H1 (cell line): ENCODE results near the gene VSTM4. TPM values are rescaled to one million over a fixed set of nuclear protein-coding genes. Genes with fewer than 3 reads are reported as not detected.

ENCODE experiments used
- CTCF ChIA-PET: fragments of 300-600 bp; sonication (Branson Sonifier 250); formaldehyde crosslinking; loops from one replicate; lab custom pipeline; 2021; ENCODE audit not compliant: partially characterized antibody; lab: Charles Lee
- POLR2A ChIA-PET: fragments of 300-600 bp; sonication (Branson Sonifier 250); formaldehyde crosslinking; loops from one replicate; lab custom pipeline; 2021; ENCODE audit warnings: inconsistent platforms; ENCODE audit not compliant: partially characterized antibody; lab: Charles Lee
- DNase-seq, 2 experiments: peaks; one replicate each; pipeline versions ENCODE4 v3.0.0 to v3.0.0-alpha.2; 2010 to 2022; ENCODE audit warnings: low spot score in 2 of 2, low read depth in 1 of 2, mixed read lengths in 1 of 2
- FAIRE-seq: peaks from 2 replicates; lab custom pipeline; 2011; peaks lifted over from hg19 to GRCh38; lab: Jason Lieb, UNC
- H2AFZ ChIP-seq: 2 replicates; pipeline ENCODE4 v1.8.1; 2012; ENCODE audit warnings: low read length, inconsistent platforms
- H2AK5ac ChIP-seq: 2 replicates; pipeline ENCODE4 v1.6.1; 2013; ENCODE audit warnings: low read depth, low read length
- H2BK120ac ChIP-seq: replicated peaks from 2 replicates; pipeline ENCODE3; 2013; ENCODE audit warnings: low read depth, low read length, inconsistent platforms
- H2BK12ac ChIP-seq: 2 replicates; pipeline ENCODE4 v1.6.1; 2013; ENCODE audit warnings: low read depth, low read length
- H2BK15ac ChIP-seq: 2 replicates; pipeline ENCODE4 v1.6.1; 2013; ENCODE audit warnings: low read length
- H2BK20ac ChIP-seq: 2 replicates; pipeline ENCODE4 v1.6.1; 2013; ENCODE audit warnings: low read length
- H2BK5ac ChIP-seq: 2 replicates; pipeline ENCODE4 v1.6.1; 2013; ENCODE audit warnings: low read depth, low read length
- H3K14ac ChIP-seq: 2 replicates; pipeline ENCODE4 v1.6.1; 2013; ENCODE audit warnings: inconsistent platforms; ENCODE audit not compliant: insufficient read length
- H3K18ac ChIP-seq: 2 replicates; pipeline ENCODE4 v1.6.1; 2013; ENCODE audit warnings: low read length; ENCODE audit errors: extremely low read depth
- H3K23ac ChIP-seq: 2 replicates; pipeline ENCODE4 v1.6.1; 2013; ENCODE audit warnings: inconsistent platforms; ENCODE audit not compliant: insufficient read length
- H3K23me2 ChIP-seq: 2 replicates; pipeline ENCODE4 v1.6.1; 2013; ENCODE audit warnings: low read depth, low read length
- H3K27ac ChIP-seq: 2 replicates; pipeline ENCODE4 v1.6.1; 2011; ENCODE audit warnings: low read depth, low read length, inconsistent platforms
- H3K27me3 ChIP-seq, 4 experiments: replicated peaks in 1 of 4; 1 replicate in 1 of 4; 2 replicates in 3 of 4; pipeline versions ENCODE4 v1.6.1 to v1.8.1; 2011 to 2013; ENCODE audit warnings: low read length in 3 of 4, mild to moderate bottlenecking in 3 of 4, inconsistent platforms in 2 of 4, mixed read lengths in 2 of 4, moderate library complexity in 1 of 4; ENCODE audit not compliant: control insufficient read depth in 3 of 4, insufficient read depth in 3 of 4; ENCODE audit errors: extremely low read depth in 1 of 4
- H3K36me3 ChIP-seq, 4 experiments: 2 replicates each; pipeline versions ENCODE4 v1.6.1 to v1.8.1; 2011 to 2013; ENCODE audit warnings: mild to moderate bottlenecking in 4 of 4, low read length in 3 of 4, moderate library complexity in 2 of 4, control low read depth in 1 of 4, inconsistent platforms in 1 of 4; ENCODE audit not compliant: insufficient read depth in 4 of 4, control insufficient read depth in 2 of 4
- H3K4ac ChIP-seq: replicated peaks from 2 replicates; pipeline ENCODE3; 2013; ENCODE audit warnings: low read length, low read depth, mixed read lengths, inconsistent platforms; ENCODE audit not compliant: insufficient read length
- H3K4me1 ChIP-seq, 4 experiments: replicated peaks in 1 of 4; 1 replicate in 1 of 4; 2 replicates in 3 of 4; pipeline versions ENCODE4 v1.6.1 to v1.8.1; 2011 to 2013; ENCODE audit warnings: low read length in 3 of 4, inconsistent platforms in 2 of 4, mixed read lengths in 1 of 4; ENCODE audit not compliant: insufficient read depth in 4 of 4, control insufficient read depth in 3 of 4
- H3K4me2 ChIP-seq, 2 experiments: 2 replicates each; pipeline versions ENCODE4 v1.6.1 to v1.8.1; 2011 to 2013; ENCODE audit warnings: low read depth in 2 of 2, low read length in 2 of 2, control low read depth in 1 of 2, inconsistent platforms in 1 of 2, mild to moderate bottlenecking in 1 of 2; ENCODE audit not compliant: insufficient read depth in 1 of 2
- H3K4me3 ChIP-seq, 4 experiments: fragments of 200-600, 300-600 bp in 1 of 4; sonication (generic), shearing (Covaris generic), sonication (Bioruptor Twin) in 1 of 4; 2 replicates each; pipeline versions ENCODE4 v1.5.1 to v1.8.1; 2011 to 2016; ENCODE audit warnings: low read length in 4 of 4, low read depth in 3 of 4, control low read depth in 2 of 4, inconsistent platforms in 2 of 4, mild to moderate bottlenecking in 2 of 4, mixed read lengths in 1 of 4, moderate library complexity in 1 of 4; ENCODE audit not compliant: insufficient read depth in 2 of 4; ENCODE audit errors: extremely low read depth in 1 of 4
- H3K56ac ChIP-seq: replicated peaks from 2 replicates; pipeline ENCODE3; 2013; ENCODE audit warnings: low read depth, mild to moderate bottlenecking, mixed read lengths, low read length, inconsistent platforms; ENCODE audit not compliant: insufficient read length
- H3K79me1 ChIP-seq: 2 replicates; pipeline ENCODE4 v1.6.1; 2013; ENCODE audit warnings: low read depth, low read length, control low read depth
- H3K79me2 ChIP-seq, 2 experiments: 2 replicates each; pipeline versions ENCODE4 v1.6.1 to v1.8.1; 2012 to 2013; ENCODE audit warnings: low read length in 2 of 2, mild to moderate bottlenecking in 2 of 2, inconsistent platforms in 1 of 2; ENCODE audit not compliant: insufficient read depth in 2 of 2, control insufficient read depth in 1 of 2
- H3K9ac ChIP-seq, 4 experiments: replicated peaks in 1 of 4; 1 replicate in 1 of 4; 2 replicates in 3 of 4; pipeline versions ENCODE4 v1.6.1 to v1.8.1; 2011 to 2013; ENCODE audit warnings: low read depth in 3 of 4, low read length in 3 of 4, control low read depth in 2 of 4, mild to moderate bottlenecking in 2 of 4, moderate library complexity in 2 of 4, inconsistent platforms in 1 of 4; ENCODE audit errors: extremely low read depth in 1 of 4
- H3K9me3 ChIP-seq, 2 experiments: 2 replicates each; pipeline versions ENCODE4 v1.6.1 to v1.8.1; 2012 to 2013; ENCODE audit warnings: mild to moderate bottlenecking in 2 of 2, moderate library complexity in 2 of 2, control low read depth in 1 of 2, inconsistent platforms in 1 of 2, low read depth in 1 of 2, low read length in 1 of 2, mixed read lengths in 1 of 2; ENCODE audit not compliant: insufficient read depth in 2 of 2
- H4K20me1 ChIP-seq, 2 experiments: replicated peaks in 1 of 2; 2 replicates each; pipeline versions ENCODE3 to v1.8.1; 2011 to 2013; ENCODE audit warnings: inconsistent platforms in 2 of 2, low read length in 2 of 2, mild to moderate bottlenecking in 1 of 2; ENCODE audit not compliant: insufficient read depth in 2 of 2, control insufficient read depth in 1 of 2
- H4K5ac ChIP-seq: 2 replicates; pipeline ENCODE4 v1.6.1; 2013; ENCODE audit warnings: low read length, low read depth, mixed read lengths, inconsistent platforms; ENCODE audit not compliant: insufficient read length
- H4K8ac ChIP-seq: 2 replicates; pipeline ENCODE4 v1.8.0; 2013; ENCODE audit warnings: mild to moderate bottlenecking, moderate library complexity, low read length, inconsistent platforms; ENCODE audit not compliant: insufficient read depth; ENCODE audit errors: extremely low read depth
- H4K91ac ChIP-seq: replicated peaks from 2 replicates; pipeline ENCODE3; 2013; ENCODE audit warnings: low read length, mixed read lengths, inconsistent platforms; ENCODE audit not compliant: insufficient read length
- CBX5 ChIP-seq: fragments of 300-800, 300-1000 bp; sonication (generic); IDR thresholded peaks from 2 replicates; pipeline ENCODE4 v1.7.1; 2016; ENCODE audit warnings: antibody characterized with exemption, low read length, low read depth
- CHD2 ChIP-seq: IDR thresholded peaks from 2 replicates; pipeline ENCODE4 v1.6.1; 2012; ENCODE audit warnings: low read length, improper control_type of control experiment
- EGR1 ChIP-seq: IDR thresholded peaks from 2 replicates; pipeline ENCODE4 v1.6.1; 2011; ENCODE audit warnings: low read depth, low read length, borderline replicate concordance
- JUN ChIP-seq: IDR thresholded peaks from 2 replicates; pipeline ENCODE4 v1.6.1; 2011; ENCODE audit warnings: low read depth, mild to moderate bottlenecking, improper control_type of control experiment, low read length
- JUND ChIP-seq: IDR thresholded peaks from 2 replicates; pipeline ENCODE4 v1.6.1; 2011; ENCODE audit warnings: mild to moderate bottlenecking, improper control_type of control experiment, low read length
- KDM4A ChIP-seq: IDR thresholded peaks from one replicate; pipeline ENCODE4 v1.7.1; 2012; ENCODE audit warnings: low read depth, mild to moderate bottlenecking, moderate library complexity, low read length, inconsistent platforms; ENCODE audit not compliant: severe bottlenecking
- KDM5A ChIP-seq: fragments of 200-600 bp; IDR thresholded peaks from 2 replicates; pipeline ENCODE4 v1.7.1; 2012; ENCODE audit warnings: mild to moderate bottlenecking, low read length, inconsistent platforms, mixed read lengths
- NRF1 ChIP-seq: IDR thresholded peaks from 2 replicates; pipeline ENCODE4 v1.6.1; 2011; ENCODE audit warnings: mild to moderate bottlenecking, low read depth, low read length, improper control_type of control experiment
- POLR2AphosphoS5 ChIP-seq: IDR thresholded peaks from 2 replicates; pipeline ENCODE4 v1.6.1; 2011; ENCODE audit warnings: low read depth, low read length
- RAD21 ChIP-seq, 2 experiments: IDR thresholded peaks in 1 of 2; conservative IDR thresholded peaks in 1 of 2; 2 replicates each; pipeline ENCODE4 v1.6.1; 2011; ENCODE audit warnings: low read depth in 2 of 2, low read length in 2 of 2, improper control_type of control experiment in 1 of 2, inconsistent platforms in 1 of 2, mild to moderate bottlenecking in 1 of 2, moderate library complexity in 1 of 2
- USF2 ChIP-seq: IDR thresholded peaks from 2 replicates; pipeline ENCODE4 v1.6.1; 2011; ENCODE audit warnings: low read length, improper control_type of control experiment
- ZNF274 ChIP-seq: IDR thresholded peaks from 2 replicates; pipeline ENCODE4 v1.7.0; 2012; ENCODE audit warnings: low read length, borderline replicate concordance; ENCODE audit errors: extremely low read depth
- WGBS, 2 experiments: shearing (Covaris generic) in 1 of 2; methylation state at CpG; one replicate each; pipeline versions ENCODE4 v1.1.6 to v1.1.7; 2013 to 2015; ENCODE audit warnings: low lambda C conversion rate in 2 of 2, mixed read lengths in 2 of 2, inconsistent platforms in 1 of 2, low coverage in 1 of 2, missing lambda C conversion rate in 1 of 2; ENCODE audit not compliant: insufficient replicate concordance in 2 of 2, insufficient coverage in 1 of 2, insufficient read length in 1 of 2; ENCODE audit errors: extremely low coverage in 1 of 2, missing lambda C conversion rate in 1 of 2; 5-methylcytosine and 5-hydroxymethylcytosine counted together
- polyA plus RNA-seq, 7 experiments: library from polyadenylated mRNA; depleted of rRNA in 3 of 7; stranded (reverse) in 5 of 7; unstranded in 2 of 7; fragments of >200 nt in 5 of 7; fragments of 200-250 nt in 2 of 7; gene quantifications; 1 replicate in 5 of 7; 2 replicates in 1 of 7; 4 replicates in 1 of 7; pipeline versions ENCODE4 v1.2.1 to v1.2.3, GENCODE V29; 2011 to 2013; ENCODE audit warnings: missing spikeins in 2 of 7, mixed read lengths in 2 of 7
- total RNA-seq: library from RNA; stranded (reverse); fragmentation: NEBNext Ultra II Directional; extraction: Animal tissue kit (Norgen Biotek cat#: 25700); gene quantifications from 2 replicates; pipeline ENCODE4 v1.2.1, GENCODE V29; 2021

VSTM4 gene
- total and polyA plus RNA-seq, 2 of the 8 experiments (the other 6 are each of a cell fraction or from before 2014, with no cell fraction given) = 0.48 to 0.73 TPM

GRCh38 chr10:48985621-48986158 is 129.6 kb downstream of the VSTM4 start:
- no peak overlapping the region for H3K9ac ChIP-seq
- TF ChIP-seq RAD21 (IDR thresholded peaks at IDR 0.05 in 1 of 2, conservative IDR thresholded peaks at IDR 0.05 in 1 of 2; ENCODE audit: low read depth in 2 of 2, low read length in 2 of 2) = no peak
- no peak for TF ChIP-seq KDM4A
- TF ChIP-seq CHD2 = no peak
- TF ChIP-seq POLR2AphosphoS5 = no peak
- TF ChIP-seq JUND = no peak
- TF ChIP-seq ZNF274 = no peak
- no peak for TF ChIP-seq JUN
- TF ChIP-seq CBX5 = no peak
- TF ChIP-seq USF2 = no peak
- TF ChIP-seq NRF1 = no peak
- no peak for TF ChIP-seq EGR1
- TF ChIP-seq KDM5A = no peak

More at GRCh38 chr10:48985621-48986158, 129.6 kb downstream of the VSTM4 start:
- H3K56ac ChIP-seq = no peak overlapping the region
- H4K8ac ChIP-seq = no peak overlapping the region
- H3K18ac ChIP-seq = no peak overlapping the region
- no peak overlapping the region for H3K14ac ChIP-seq
- no peak overlapping the region for H2BK120ac ChIP-seq
- no peak overlapping the region for H2AK5ac ChIP-seq
- H3K23ac ChIP-seq = no peak overlapping the region
- no peak overlapping the region for H3K4ac ChIP-seq
- no peak overlapping the region for H4K5ac ChIP-seq
- H2BK15ac ChIP-seq = no peak overlapping the region
- no peak overlapping the region for H4K91ac ChIP-seq
- H3K4me2 ChIP-seq = no peak overlapping the region
- WGBS, 2 experiments = 98% methylated on average over 7 of the region's 7 CpGs; no CpG with 5 or more reads in 1 of the 2 experiments
- CTCF ChIA-PET = interaction anchor here (0.6 to 2.2 kb wide), 12 partner anchors 10 to 534 kb away, joined by 3 to 10 read pairs (median 4); no protein-coding TSS in a partner anchor
- no peak for DNase-seq
- H3K79me1 ChIP-seq = no peaks in the 10 kb centered on the region
- no peak overlapping the region for H2BK5ac ChIP-seq
- H3K79me2 ChIP-seq = no peaks in the 10 kb centered on the region
- no peak overlapping the region for H3K27ac ChIP-seq
- no peak for FAIRE-seq
- H2BK20ac ChIP-seq = no peak overlapping the region
- no peak overlapping the region for H2BK12ac ChIP-seq
- H3K9me3 ChIP-seq = no peaks in the 10 kb centered on the region
- no peak overlapping the region for H2AFZ ChIP-seq
- H3K27me3 ChIP-seq = no peaks in the 10 kb centered on the region
- no peaks in the 10 kb centered on the region for H4K20me1 ChIP-seq
- H3K23me2 ChIP-seq = no peaks in the 10 kb centered on the region
- POLR2A ChIA-PET = no interaction called here
- no peaks in the 10 kb centered on the region for H3K4me1 ChIP-seq
- no peaks in the 10 kb centered on the region for H3K36me3 ChIP-seq
- H3K4me3 ChIP-seq = no peak overlapping the region
